Measurements from ENCODE around the gene RAB20.

DNA sequence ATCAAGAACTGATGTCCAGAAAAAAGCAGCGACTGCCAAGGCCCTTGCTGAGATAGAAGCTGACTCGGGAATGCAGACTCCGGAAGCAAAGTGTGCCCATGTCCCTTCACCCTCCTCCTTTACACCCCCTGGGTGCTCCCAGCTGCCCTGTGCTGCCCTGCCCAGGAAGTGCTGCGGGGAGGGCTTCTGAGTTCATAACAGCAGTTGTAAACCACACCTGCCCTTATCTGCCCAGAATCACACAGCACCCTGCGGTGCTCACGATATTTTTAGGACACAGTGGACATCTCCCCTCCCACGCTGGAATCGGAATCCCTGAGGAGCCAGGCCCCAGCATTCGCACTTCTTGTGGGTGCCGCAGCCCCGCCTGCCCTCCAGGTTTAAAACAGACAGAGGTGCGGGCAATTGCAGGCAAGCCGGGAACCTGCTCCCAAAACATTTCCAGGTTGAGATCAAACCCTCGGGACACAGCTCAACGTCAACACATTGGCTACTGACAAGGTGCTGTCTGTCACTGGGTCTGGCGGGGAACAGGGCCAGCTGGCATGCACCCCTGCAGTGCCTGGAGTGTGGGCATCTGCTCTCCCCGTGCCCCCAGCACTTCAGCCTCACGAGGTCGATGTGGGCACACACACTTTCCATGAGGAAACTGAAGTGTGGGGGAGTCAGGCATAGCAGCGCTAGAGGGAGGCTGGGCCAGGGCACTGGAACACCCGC, 36.8 kb downstream of the RAB20 start:
- TF ChIP-seq CTCF (IDR thresholded peaks at IDR 0.05), result no peak
- TF ChIP-seq ATF6 (CRISPR knock-in tag; IDR thresholded peaks at IDR 0.05), result no peak
- TF ChIP-seq, protein P1, sequence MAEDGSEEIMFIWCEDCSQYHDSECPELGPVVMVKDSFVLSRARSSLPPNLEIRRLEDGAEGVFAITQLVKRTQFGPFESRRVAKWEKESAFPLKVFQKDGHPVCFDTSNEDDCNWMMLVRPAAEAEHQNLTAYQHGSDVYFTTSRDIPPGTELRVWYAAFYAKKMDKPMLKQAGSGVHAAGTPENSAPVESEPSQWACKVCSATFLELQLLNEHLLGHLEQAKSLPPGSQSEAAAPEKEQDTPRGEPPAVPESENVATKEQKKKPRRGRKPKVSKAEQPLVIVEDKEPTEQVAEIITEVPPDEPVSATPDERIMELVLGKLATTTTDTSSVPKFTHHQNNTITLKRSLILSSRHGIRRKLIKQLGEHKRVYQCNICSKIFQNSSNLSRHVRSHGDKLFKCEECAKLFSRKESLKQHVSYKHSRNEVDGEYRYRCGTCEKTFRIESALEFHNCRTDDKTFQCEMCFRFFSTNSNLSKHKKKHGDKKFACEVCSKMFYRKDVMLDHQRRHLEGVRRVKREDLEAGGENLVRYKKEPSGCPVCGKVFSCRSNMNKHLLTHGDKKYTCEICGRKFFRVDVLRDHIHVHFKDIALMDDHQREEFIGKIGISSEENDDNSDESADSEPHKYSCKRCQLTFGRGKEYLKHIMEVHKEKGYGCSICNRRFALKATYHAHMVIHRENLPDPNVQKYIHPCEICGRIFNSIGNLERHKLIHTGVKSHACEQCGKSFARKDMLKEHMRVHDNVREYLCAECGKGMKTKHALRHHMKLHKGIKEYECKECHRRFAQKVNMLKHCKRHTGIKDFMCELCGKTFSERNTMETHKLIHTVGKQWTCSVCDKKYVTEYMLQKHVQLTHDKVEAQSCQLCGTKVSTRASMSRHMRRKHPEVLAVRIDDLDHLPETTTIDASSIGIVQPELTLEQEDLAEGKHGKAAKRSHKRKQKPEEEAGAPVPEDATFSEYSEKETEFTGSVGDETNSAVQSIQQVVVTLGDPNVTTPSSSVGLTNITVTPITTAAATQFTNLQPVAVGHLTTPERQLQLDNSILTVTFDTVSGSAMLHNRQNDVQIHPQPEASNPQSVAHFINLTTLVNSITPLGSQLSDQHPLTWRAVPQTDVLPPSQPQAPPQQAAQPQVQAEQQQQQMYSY (CRISPR knock-in tag; IDR thresholded peaks at IDR 0.05), result no peak
- TF ChIP-seq, protein P2, sequence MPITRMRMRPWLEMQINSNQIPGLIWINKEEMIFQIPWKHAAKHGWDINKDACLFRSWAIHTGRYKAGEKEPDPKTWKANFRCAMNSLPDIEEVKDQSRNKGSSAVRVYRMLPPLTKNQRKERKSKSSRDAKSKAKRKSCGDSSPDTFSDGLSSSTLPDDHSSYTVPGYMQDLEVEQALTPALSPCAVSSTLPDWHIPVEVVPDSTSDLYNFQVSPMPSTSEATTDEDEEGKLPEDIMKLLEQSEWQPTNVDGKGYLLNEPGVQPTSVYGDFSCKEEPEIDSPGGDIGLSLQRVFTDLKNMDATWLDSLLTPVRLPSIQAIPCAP (CRISPR knock-in tag; IDR thresholded peaks at IDR 0.05), result no peak
- TF ChIP-seq, protein P3, sequence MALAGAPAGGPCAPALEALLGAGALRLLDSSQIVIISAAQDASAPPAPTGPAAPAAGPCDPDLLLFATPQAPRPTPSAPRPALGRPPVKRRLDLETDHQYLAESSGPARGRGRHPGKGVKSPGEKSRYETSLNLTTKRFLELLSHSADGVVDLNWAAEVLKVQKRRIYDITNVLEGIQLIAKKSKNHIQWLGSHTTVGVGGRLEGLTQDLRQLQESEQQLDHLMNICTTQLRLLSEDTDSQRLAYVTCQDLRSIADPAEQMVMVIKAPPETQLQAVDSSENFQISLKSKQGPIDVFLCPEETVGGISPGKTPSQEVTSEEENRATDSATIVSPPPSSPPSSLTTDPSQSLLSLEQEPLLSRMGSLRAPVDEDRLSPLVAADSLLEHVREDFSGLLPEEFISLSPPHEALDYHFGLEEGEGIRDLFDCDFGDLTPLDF (CRISPR knock-in tag; IDR thresholded peaks at IDR 0.05), result no peak
- TF ChIP-seq CREM (CRISPR knock-in tag; IDR thresholded peaks at IDR 0.05), result no peak
- TF ChIP-seq ZNF416 (CRISPR knock-in tag; IDR thresholded peaks at IDR 0.05), result no peak
- TF ChIP-seq CDX4 (CRISPR knock-in tag; IDR thresholded peaks at IDR 0.05; ENCODE audit: borderline replicate concordance), result no peak
- TF ChIP-seq JUN (CRISPR knock-in tag; IDR thresholded peaks at IDR 0.05), result no peak
- no peak for TF ChIP-seq ELF4 (CRISPR knock-in tag; IDR thresholded peaks at IDR 0.05; ENCODE audit: low read depth)
- no peak for TF ChIP-seq CBFB (CRISPR knock-in tag; IDR thresholded peaks at IDR 0.05; ENCODE audit: low read depth)
- TF ChIP-seq PRRX2 (CRISPR knock-in tag; IDR thresholded peaks at IDR 0.05), result no peak
